Mucosa of rectum (tissue), 2 donors: ENCODE measurements around the gene TRAF2.

Source experiments
- H3K27ac ChIP-seq, 2 donors: one replicate each; pipeline ENCODE4 v1.7.0; 2013; ENCODE audit warnings: inconsistent platforms in 2 of 2, low read depth in 2 of 2, low read length in 2 of 2
- H3K27me3 ChIP-seq, 2 donors: one replicate each; pipeline ENCODE4 v1.7.0; 2013; ENCODE audit warnings: low read length in 2 of 2; ENCODE audit not compliant: control insufficient read depth in 2 of 2, insufficient read depth in 2 of 2
- H3K36me3 ChIP-seq, 2 donors: one replicate each; pipeline ENCODE4 v1.7.0; 2013; ENCODE audit warnings: low read length in 2 of 2; ENCODE audit not compliant: control insufficient read depth in 2 of 2, insufficient read depth in 2 of 2
- H3K4me1 ChIP-seq, 2 donors: one replicate each; pipeline ENCODE4 v1.7.0; 2013; ENCODE audit warnings: low read length in 2 of 2, mild to moderate bottlenecking in 1 of 2; ENCODE audit not compliant: control insufficient read depth in 2 of 2, insufficient read depth in 2 of 2
- H3K4me3 ChIP-seq, 2 donors: one replicate each; pipeline ENCODE4 v1.7.0; 2013; ENCODE audit warnings: low read length in 2 of 2
- H3K9ac ChIP-seq, 2 donors: one replicate each; pipeline ENCODE4 v1.7.0; 2013; ENCODE audit warnings: low read length in 2 of 2, low read depth in 1 of 2, mild to moderate bottlenecking in 1 of 2
- H3K9me3 ChIP-seq, 2 donors: one replicate each; pipeline ENCODE4 v1.7.0; 2013; ENCODE audit warnings: low read length in 2 of 2; ENCODE audit not compliant: control insufficient read depth in 2 of 2
- donor health status: healthy.
- donor health status: Normal muscosa, but diverticular disease.

Gene TRAF2

GRCh38 chr9:136963341-136963740 is 77.0 kb downstream of the TRAF2 start:
- Histone ChIP-seq H3K27ac (no peak overlapping the region), H3K36me3 (no peaks in the 10 kb centered on the region), H3K9me3 (no peaks in the 10 kb centered on the region), H3K27me3 (no peaks in the 10 kb centered on the region), H3K4me3 (no peak overlapping the region), H3K9ac (no peak overlapping the region), H3K4me1 (peaks cover 8 to 10% of the 10 kb centered on the region in 2 donors)

GRCh38 chr9:136963751-136964150 is 77.4 kb downstream of the TRAF2 start:
- Histone ChIP-seq H3K4me3 (no peak overlapping the region), H3K4me1 (peaks cover 8 to 10% of the 10 kb centered on the region in 2 donors), H3K27ac (peak overlapping the region in 1 of 2 donors; percentile 9), H3K36me3 (no peaks in the 10 kb centered on the region), H3K27me3 (no peaks in the 10 kb centered on the region), H3K9ac (peak overlapping the region in 1 of 2 donors; percentile 58), H3K9me3 (no peaks in the 10 kb centered on the region)

GRCh38 chr9:136964171-136964689 is 77.9 kb downstream of the TRAF2 start:
- Histone ChIP-seq H3K27ac (peak overlapping the region; percentile 58 to 78), H3K4me3 (peak overlapping the region in 1 of 2 donors; percentile 30), H3K9me3 (no peaks in the 10 kb centered on the region), H3K27me3 (no peaks in the 10 kb centered on the region), H3K4me1 (peaks cover 8 to 10% of the 10 kb centered on the region in 2 donors), H3K9ac (peak overlapping the region; percentile 24 to 58), H3K36me3 (no peaks in the 10 kb centered on the region)

- Histone ChIP-seq H3K4me3 (peak overlapping the region in 1 of 2 donors; percentile 30), H3K27me3 (no peaks in the 10 kb centered on the region), H3K27ac (peak overlapping the region; percentile 58 to 78), H3K4me1 (peaks cover 8 to 10% of the 10 kb centered on the region in 2 donors), H3K36me3 (no peaks in the 10 kb centered on the region), H3K9me3 (no peaks in the 10 kb centered on the region), H3K9ac (peak overlapping the region; percentile 24 to 58)
These were observed 78.6 kb downstream of the TRAF2 start for GRCh38 chr9:136964833-136965422.

GRCh38 chr9:136965771-136966484 is 79.6 kb downstream of the TRAF2 start:
- H3K4me1 ChIP-seq, result peaks cover 8 to 10% of the 10 kb centered on the region in 2 donors
- H3K27ac ChIP-seq, result no peak overlapping the region
- no peaks in the 10 kb centered on the region for H3K27me3 ChIP-seq
- H3K4me3 ChIP-seq, result peak overlapping the region in 1 of 2 donors; percentile 13
- H3K9ac ChIP-seq, result no peak overlapping the region
- no peaks in the 10 kb centered on the region for H3K36me3 ChIP-seq
- H3K9me3 ChIP-seq, result no peaks in the 10 kb centered on the region

- Histone ChIP-seq H3K4me1 (peaks cover 8 to 10% of the 10 kb centered on the region in 2 donors), H3K36me3 (no peaks in the 10 kb centered on the region), H3K9me3 (no peaks in the 10 kb centered on the region), H3K4me3 (no peak overlapping the region), H3K27ac (no peak overlapping the region), H3K27me3 (no peaks in the 10 kb centered on the region), H3K9ac (no peak overlapping the region)
These were observed 82.2 kb downstream of the TRAF2 start for GRCh38 chr9:136968333-136969127.

GRCh38 chr9:136969150-136969549 is 82.8 kb downstream of the TRAF2 start:
- Histone ChIP-seq H3K27ac (no peak overlapping the region), H3K36me3 (no peaks in the 10 kb centered on the region), H3K4me1 (peaks cover 5 to 7% of the 10 kb centered on the region in 2 donors), H3K9ac (no peak overlapping the region), H3K9me3 (no peaks in the 10 kb centered on the region), H3K27me3 (no peaks in the 10 kb centered on the region), H3K4me3 (no peak overlapping the region)

GRCh38 chr9:136969774-136970173 is 83.5 kb downstream of the TRAF2 start:
- Histone ChIP-seq H3K9ac (no peak overlapping the region), H3K27ac (no peak overlapping the region), H3K27me3 (no peaks in the 10 kb centered on the region), H3K4me1 (peaks cover under 1 to 1% of the 10 kb centered on the region in 2 donors), H3K9me3 (no peaks in the 10 kb centered on the region), H3K36me3 (no peaks in the 10 kb centered on the region), H3K4me3 (no peak overlapping the region)

- H3K4me3 ChIP-seq, result no peak overlapping the region
- no peaks in the 10 kb centered on the region for H3K9me3 ChIP-seq
- H3K4me1 ChIP-seq, result peaks cover 0 to 6% of the 10 kb centered on the region in 2 donors
- no peaks in the 10 kb centered on the region for H3K36me3 ChIP-seq
- no peak overlapping the region for H3K9ac ChIP-seq
- H3K27ac ChIP-seq, result no peak overlapping the region
- no peaks in the 10 kb centered on the region for H3K27me3 ChIP-seq
These were observed 84.0 kb downstream of the TRAF2 start for GRCh38 chr9:136970361-136970760.

- H3K4me3 ChIP-seq, result no peak overlapping the region
- no peaks in the 10 kb centered on the region for H3K27me3 ChIP-seq
- H3K9me3 ChIP-seq, result no peaks in the 10 kb centered on the region
- H3K27ac ChIP-seq, result no peak overlapping the region
- no peak overlapping the region for H3K9ac ChIP-seq
- H3K4me1 ChIP-seq, result peaks cover 0 to 9% of the 10 kb centered on the region in 2 donors
- H3K36me3 ChIP-seq, result no peaks in the 10 kb centered on the region
These were observed 85.4 kb downstream of the TRAF2 start for GRCh38 chr9:136971746-136972145.
